Trophoblast cell (in vitro differentiated cells and primary cell): ENCODE measurements around the gene SNRK.

ENCODE experiments used
- DNase-seq, 2 donors: peaks; one replicate each; pipeline ENCODE4 v3.0.0-alpha.2; 2016
- H2AFZ ChIP-seq: 2 replicates; pipeline ENCODE4 v1.6.1; 2013; ENCODE audit warnings: low read length, moderate library complexity, mild to moderate bottlenecking; ENCODE audit not compliant: insufficient read depth, poor library complexity
- H2AK5ac ChIP-seq: 2 replicates; pipeline ENCODE4 v1.6.1; 2013; ENCODE audit warnings: mild to moderate bottlenecking, low read length
- H2BK120ac ChIP-seq: 2 replicates; pipeline ENCODE4 v1.6.1; 2013; ENCODE audit warnings: low read length, mild to moderate bottlenecking, moderate library complexity; ENCODE audit not compliant: insufficient read depth, poor library complexity
- H2BK12ac ChIP-seq: 2 replicates; pipeline ENCODE4 v1.6.1; 2013; ENCODE audit warnings: mild to moderate bottlenecking, low read length, moderate library complexity
- H2BK5ac ChIP-seq: 2 replicates; pipeline ENCODE4 v1.6.1; 2013; ENCODE audit warnings: low read length, low read depth, moderate library complexity, mild to moderate bottlenecking; ENCODE audit not compliant: poor library complexity
- H3K14ac ChIP-seq: 2 replicates; pipeline ENCODE4 v1.6.1; 2013; ENCODE audit warnings: mild to moderate bottlenecking, low read length
- H3K18ac ChIP-seq: 2 replicates; pipeline ENCODE4 v1.6.1; 2013; ENCODE audit warnings: mild to moderate bottlenecking, low read length
- H3K23ac ChIP-seq: 2 replicates; pipeline ENCODE4 v1.6.1; 2013; ENCODE audit warnings: low read length
- H3K27ac ChIP-seq: 2 replicates; pipeline ENCODE4 v1.5.1; 2013; ENCODE audit warnings: low read depth, mild to moderate bottlenecking, inconsistent platforms, low read length, moderate library complexity
- H3K27me3 ChIP-seq: 2 replicates; pipeline ENCODE4 v1.6.1; 2013; ENCODE audit warnings: inconsistent platforms, mild to moderate bottlenecking, low read length, moderate library complexity; ENCODE audit not compliant: insufficient read depth
- H3K36me3 ChIP-seq, 2 experiments: 1 replicate in 1 of 2; 2 replicates in 1 of 2; pipeline ENCODE4 v1.6.1; 2013; ENCODE audit warnings: low read length in 2 of 2, mild to moderate bottlenecking in 2 of 2, moderate library complexity in 1 of 2; ENCODE audit not compliant: insufficient read depth in 2 of 2, control insufficient read depth in 1 of 2
- H3K4ac ChIP-seq: 2 replicates; pipeline ENCODE4 v1.6.1; 2013; ENCODE audit warnings: low read depth, mild to moderate bottlenecking, low read length, moderate library complexity
- H3K4me1 ChIP-seq, 2 experiments: 1 replicate in 1 of 2; 2 replicates in 1 of 2; pipeline ENCODE4 v1.6.1; 2013; ENCODE audit warnings: low read length in 2 of 2, mild to moderate bottlenecking in 2 of 2, moderate library complexity in 1 of 2; ENCODE audit not compliant: insufficient read depth in 2 of 2, control insufficient read depth in 1 of 2
- H3K4me2 ChIP-seq: 2 replicates; pipeline ENCODE4 v1.6.1; 2013; ENCODE audit warnings: inconsistent platforms, mild to moderate bottlenecking, low read length, moderate library complexity
- H3K4me3 ChIP-seq: 2 replicates; pipeline ENCODE4 v1.5.1; 2013; ENCODE audit warnings: mild to moderate bottlenecking, low read depth, low read length, inconsistent platforms
- H3K79me1 ChIP-seq: one replicate; pipeline ENCODE4 v1.6.1; 2013; ENCODE audit warnings: low read length
- H3K79me2 ChIP-seq: 2 replicates; pipeline ENCODE4 v1.6.1; 2013; ENCODE audit warnings: low read length, mild to moderate bottlenecking; ENCODE audit not compliant: control insufficient read depth, insufficient read depth, poor library complexity
- H3K9ac ChIP-seq: 2 replicates; pipeline ENCODE4 v1.6.1; 2013; ENCODE audit warnings: mild to moderate bottlenecking, low read length
- H3K9me3 ChIP-seq: 2 replicates; pipeline ENCODE4 v1.6.1; 2013; ENCODE audit warnings: low read depth, mild to moderate bottlenecking, control low read depth, inconsistent platforms, low read length; ENCODE audit not compliant: insufficient read depth
- H4K12ac ChIP-seq: 2 replicates; pipeline ENCODE4 v1.6.1; 2013; ENCODE audit warnings: low read depth, mild to moderate bottlenecking, low read length, moderate library complexity
- H4K8ac ChIP-seq: 2 replicates; pipeline ENCODE4 v1.6.1; 2013; ENCODE audit warnings: low read depth, mild to moderate bottlenecking, low read length, moderate library complexity
- H4K91ac ChIP-seq: one replicate; pipeline ENCODE4 v1.6.1; 2013; ENCODE audit warnings: low read depth, mild to moderate bottlenecking, low read length, moderate library complexity
- WGBS: extraction: QIAGEN DNeasy Blood & Tissue Kit; methylation state at CpG from one replicate; pipeline ENCODE4 v1.1.7; 2013; ENCODE audit warnings: missing lambda C conversion rate; ENCODE audit not compliant: insufficient read length, insufficient coverage; ENCODE audit errors: extremely low coverage; 5-methylcytosine and 5-hydroxymethylcytosine counted together

SNRK gene

DNA sequence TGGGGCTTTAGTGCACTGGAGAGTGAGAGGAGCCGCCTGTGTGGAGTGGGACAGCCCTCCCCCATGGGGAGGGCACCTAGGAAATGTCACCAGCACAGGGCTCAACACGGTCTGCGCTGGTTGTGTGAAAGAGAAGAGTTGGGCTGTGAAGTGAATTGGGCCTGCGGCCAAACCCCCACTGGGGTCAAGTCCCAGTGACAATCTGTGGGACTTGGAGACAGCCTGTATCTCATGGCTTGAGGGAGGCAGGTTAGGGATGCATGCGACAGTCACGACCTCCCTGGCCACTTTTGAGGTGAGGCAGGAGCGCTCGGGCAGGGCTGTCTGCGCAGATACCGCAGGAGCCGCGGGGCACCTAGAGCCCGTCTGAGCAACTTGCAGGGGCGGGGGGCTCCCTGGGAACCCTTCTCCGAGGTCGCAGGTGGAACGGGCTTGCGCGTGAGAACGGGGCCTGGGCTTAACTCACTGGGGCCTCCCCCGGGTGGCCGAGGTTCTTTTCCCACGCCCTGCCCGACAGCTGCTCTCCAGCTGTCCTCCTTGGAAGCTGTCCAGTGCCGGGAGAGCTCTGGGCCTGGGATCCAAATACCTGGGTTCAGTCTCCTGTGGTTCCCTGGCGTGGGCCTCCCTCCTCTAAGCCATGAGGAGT, 77.4 kb downstream of the SNRK start:
- H3K4me3 ChIP-seq = no peak overlapping the region
- no peak overlapping the region for H3K27ac ChIP-seq
- H2BK120ac ChIP-seq = no peak overlapping the region
- no peak overlapping the region for H3K9ac ChIP-seq
- no CpG with 5 or more reads among the region's 26 CpGs for WGBS
- no peak overlapping the region for H4K91ac ChIP-seq
- no peak overlapping the region for H4K8ac ChIP-seq
- no peak overlapping the region for H3K14ac ChIP-seq
- no peak overlapping the region for H3K23ac ChIP-seq
- H3K18ac ChIP-seq = no peak overlapping the region
- no peak for DNase-seq
- no peaks in the 10 kb centered on the region for H3K9me3 ChIP-seq
- no peak overlapping the region for H2BK12ac ChIP-seq
- H3K27me3 ChIP-seq = no peaks in the 10 kb centered on the region
- no peak overlapping the region for H2AK5ac ChIP-seq
- no peak overlapping the region for H2AFZ ChIP-seq
- no peak overlapping the region for H4K12ac ChIP-seq
- peaks cover 10 to 13% of the 10 kb centered on the region in 2 experiments for H3K36me3 ChIP-seq
- H3K79me2 ChIP-seq = no peaks in the 10 kb centered on the region
- no peaks in the 10 kb centered on the region for H3K79me1 ChIP-seq
- H2BK5ac ChIP-seq = no peak overlapping the region
- no peak overlapping the region for H3K4ac ChIP-seq
- no peak overlapping the region for H3K4me2 ChIP-seq
- H3K4me1 ChIP-seq = no peaks in the 10 kb centered on the region

DNA sequence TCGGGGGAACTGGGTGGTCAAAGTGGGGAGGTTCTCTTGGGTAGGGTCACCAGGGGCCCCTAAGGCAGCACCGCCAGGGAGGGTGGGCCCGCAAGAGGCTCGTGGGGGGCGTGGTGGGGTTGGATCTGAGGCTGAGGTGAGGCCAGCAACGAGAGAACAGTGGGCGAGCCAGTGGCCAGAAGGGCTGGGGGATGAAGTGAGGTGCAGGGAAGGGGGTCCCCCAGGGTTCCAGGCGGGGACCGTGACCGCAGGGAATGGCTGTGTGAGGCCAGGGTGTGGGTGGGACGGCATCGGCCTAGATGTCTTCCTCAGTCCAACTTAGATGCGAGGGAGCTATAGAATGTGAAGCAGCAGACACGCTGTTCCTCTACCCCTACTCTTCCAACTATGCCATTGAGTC, 78.2 kb downstream of the SNRK start:
- H3K23ac ChIP-seq = no peak overlapping the region
- WGBS = no CpG with 5 or more reads among the region's 14 CpGs
- peaks cover 2 to 4% of the 10 kb centered on the region in 2 experiments for H3K4me1 ChIP-seq
- no peak overlapping the region for H2AFZ ChIP-seq
- no peak overlapping the region for H4K91ac ChIP-seq
- H3K9ac ChIP-seq = no peak overlapping the region
- H3K18ac ChIP-seq = no peak overlapping the region
- no peaks in the 10 kb centered on the region for H3K27me3 ChIP-seq
- no peak overlapping the region for H4K8ac ChIP-seq
- no peak overlapping the region for H2AK5ac ChIP-seq
- H3K9me3 ChIP-seq = peaks cover 1% of the 10 kb centered on the region
- H3K36me3 ChIP-seq = peaks cover 10 to 13% of the 10 kb centered on the region in 2 experiments
- no peaks in the 10 kb centered on the region for H3K79me1 ChIP-seq
- no peak overlapping the region for H2BK12ac ChIP-seq
- DNase-seq = no peak
- no peak overlapping the region for H3K4me3 ChIP-seq
- no peak overlapping the region for H4K12ac ChIP-seq
- no peak overlapping the region for H3K27ac ChIP-seq
- no peak overlapping the region for H3K4ac ChIP-seq
- H3K79me2 ChIP-seq = no peaks in the 10 kb centered on the region
- H2BK5ac ChIP-seq = no peak overlapping the region
- H3K14ac ChIP-seq = no peak overlapping the region
- no peak overlapping the region for H2BK120ac ChIP-seq
- no peak overlapping the region for H3K4me2 ChIP-seq

DNA sequence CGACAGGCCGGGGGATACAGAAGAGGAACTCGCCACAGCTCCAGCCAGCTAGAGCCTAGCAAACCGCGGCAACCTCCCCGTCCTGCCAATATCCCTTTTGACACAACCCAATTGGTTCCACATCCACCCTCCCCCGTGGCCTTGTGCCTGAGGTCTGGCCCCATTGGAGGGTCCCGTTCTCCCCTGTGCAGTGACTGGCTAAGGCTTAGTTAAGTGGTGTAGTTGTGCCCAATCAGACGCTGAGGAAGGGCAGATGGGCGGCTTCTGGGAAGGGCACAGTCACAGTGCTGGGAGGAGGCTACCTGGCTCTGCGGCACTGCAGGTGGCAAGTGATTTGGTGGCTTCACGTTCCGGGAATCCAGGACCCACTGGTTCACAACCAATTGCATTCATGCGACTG, 78.6 kb downstream of the SNRK start:
- Histone ChIP-seq H4K8ac (no peak overlapping the region), H3K23ac (no peak overlapping the region), H2BK12ac (no peak overlapping the region), H4K91ac (no peak overlapping the region), H3K4me3 (no peak overlapping the region), H3K4ac (no peak overlapping the region), H2BK120ac (no peak overlapping the region), H3K18ac (no peak overlapping the region), H3K4me2 (no peak overlapping the region), H3K9ac (no peak overlapping the region), H3K4me1 (peaks cover 3 to 7% of the 10 kb centered on the region in 2 experiments), H2AK5ac (no peak overlapping the region), H3K27ac (no peak overlapping the region), H3K79me1 (no peaks in the 10 kb centered on the region), H3K9me3 (peaks cover 1% of the 10 kb centered on the region), H2AFZ (no peak overlapping the region), H3K79me2 (no peaks in the 10 kb centered on the region), H3K36me3 (peaks cover 10 to 13% of the 10 kb centered on the region in 2 experiments), H2BK5ac (no peak overlapping the region), H3K14ac (no peak overlapping the region), H3K27me3 (no peaks in the 10 kb centered on the region), H4K12ac (no peak overlapping the region)
- WGBS = no CpG with 5 or more reads among the region's 14 CpGs
- DNase-seq = no peak

DNA sequence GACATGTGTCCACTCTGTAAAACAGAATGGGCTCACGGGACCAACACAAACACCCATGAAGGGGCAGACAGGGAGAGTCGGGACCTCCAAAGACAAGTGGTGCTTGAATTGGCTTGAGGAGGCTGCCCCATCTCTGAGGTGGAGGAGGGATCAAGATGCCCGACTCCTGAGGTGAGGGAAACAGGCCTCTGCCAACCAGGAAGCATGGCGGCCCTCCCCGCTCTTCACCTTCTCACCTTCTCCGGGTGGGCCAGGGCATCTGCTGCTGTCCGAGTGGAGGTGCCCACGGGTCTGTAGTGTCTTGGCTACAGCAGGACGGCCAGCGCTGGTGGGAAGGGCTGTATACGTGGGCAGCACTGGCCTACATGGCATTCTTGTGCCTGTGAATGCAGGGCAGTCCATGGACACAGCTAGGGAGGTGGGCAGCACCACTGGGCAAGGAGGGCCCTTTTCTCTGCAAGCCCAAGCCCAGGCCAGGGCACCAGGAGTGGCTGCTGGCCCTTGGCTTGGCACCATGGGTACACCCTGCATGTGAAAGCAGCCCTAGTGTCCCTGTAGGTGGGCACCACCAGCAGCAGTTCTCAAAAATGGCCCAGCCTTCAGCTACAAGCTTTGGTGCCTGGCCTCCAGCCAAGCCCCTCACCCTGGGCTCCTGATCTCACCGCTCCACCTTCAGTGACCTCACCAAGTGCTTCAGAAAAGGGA, 79.4 kb downstream of the SNRK start:
- Histone ChIP-seq H3K4me3 (no peak overlapping the region), H2BK120ac (no peak overlapping the region), H3K14ac (no peak overlapping the region), H3K23ac (no peak overlapping the region), H2AK5ac (no peak overlapping the region), H3K27ac (no peak overlapping the region), H4K91ac (no peak overlapping the region), H3K4me2 (no peak overlapping the region), H3K27me3 (no peaks in the 10 kb centered on the region), H2BK5ac (no peak overlapping the region), H3K79me2 (no peaks in the 10 kb centered on the region), H4K12ac (no peak overlapping the region), H3K9ac (no peak overlapping the region), H4K8ac (no peak overlapping the region), H3K4me1 (peaks cover 3 to 8% of the 10 kb centered on the region in 2 experiments), H3K18ac (no peak overlapping the region), H3K36me3 (peaks cover 10 to 13% of the 10 kb centered on the region in 2 experiments), H3K9me3 (peaks cover 1% of the 10 kb centered on the region), H2BK12ac (no peak overlapping the region), H2AFZ (no peak overlapping the region), H3K79me1 (no peaks in the 10 kb centered on the region), H3K4ac (no peak overlapping the region)
- WGBS = no CpG with 5 or more reads among the region's 12 CpGs
- DNase-seq = no peak
